ENCODE data around the gene SPAG5.

SPAG5 gene

DNA sequence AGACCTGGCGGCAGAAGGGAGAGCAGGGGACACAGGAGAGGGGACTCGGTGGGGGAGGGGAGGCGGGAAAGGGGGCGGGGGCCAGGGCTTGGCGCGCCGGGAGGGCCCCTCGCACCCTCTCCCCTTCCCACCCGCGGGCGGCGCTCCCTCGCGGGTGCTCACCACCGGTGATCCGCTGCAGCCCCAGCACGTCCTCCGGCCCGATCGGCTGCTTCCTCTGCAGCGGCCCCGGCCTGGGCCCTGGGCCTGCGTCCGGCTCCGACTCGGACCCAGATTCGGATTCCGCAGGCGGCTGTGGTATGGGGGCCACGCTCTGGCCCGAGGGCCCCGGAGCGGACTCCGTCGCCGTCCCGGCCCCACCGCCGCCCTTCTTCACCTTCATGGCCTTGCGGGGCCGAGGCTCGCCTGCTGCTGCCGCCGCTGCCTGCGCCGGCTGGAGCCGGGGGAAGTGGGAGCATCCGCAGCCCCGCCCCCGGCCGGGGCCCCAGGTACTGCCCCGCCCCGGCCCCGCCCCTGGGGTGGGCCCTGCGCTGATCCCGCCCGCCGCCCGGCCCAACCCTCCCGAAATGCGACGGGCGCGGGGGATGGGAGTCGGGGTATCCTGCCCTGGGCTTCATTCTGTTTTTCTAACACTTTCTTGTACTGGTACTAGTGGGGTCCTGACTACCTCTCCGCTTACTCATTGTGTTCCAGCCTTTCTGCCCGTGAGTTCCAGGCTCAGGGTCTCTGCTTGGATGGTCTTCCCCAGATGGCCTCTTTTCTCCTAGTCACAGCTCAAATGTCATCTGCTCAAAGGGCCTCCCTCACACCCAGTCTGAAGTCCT lies 46.4 kb downstream of the SPAG5 start, which contains the start of gene UNC119:
Gene UNC119, minus strand, starts transcription at position 449 of the 824 bp plus-strand sequence. Its CDS starts 67 bp downstream, at position 382.
- 1% methylated on average over 32 of the region's 67 CpGs for WGBS (ENCODE audit: insufficient coverage)
- peaks cover 6 to 40% (median 37%) of the 10 kb centered on the region in 4 experiments for H3K36me3 ChIP-seq (ENCODE audit: control insufficient read depth in 4 of 4, insufficient read depth in 4 of 4, low read length in 3 of 4)
- no peak within 1 kb of the TSS for H3K27ac ChIP-seq (ENCODE audit: insufficient read depth in 1 of 2, low read depth in 1 of 2, low read length in 2 of 2, poor library complexity in 1 of 2, severe bottlenecking in 2 of 2)
- H3K4me1 ChIP-seq (ENCODE audit: control extremely low read depth in 1 of 4, control insufficient read depth in 4 of 4, insufficient read depth in 4 of 4, low read length in 3 of 4), result peaks cover 2 to 34% (median 23%) of the 10 kb centered on the region in 4 experiments
- peak within 1 kb of the TSS; percentile 38 to 77 (median 71) for H3K4me3 ChIP-seq (ENCODE audit: control insufficient read depth in 1 of 7, extremely low read depth in 1 of 7, insufficient read depth in 4 of 7, low read depth in 2 of 7, low read length in 6 of 7)
- POLR2A ChIA-PET, result no interaction called here
- CTCF ChIA-PET, result interaction anchor here (0.8 to 1.6 kb wide), 4 partner anchors 18 to 67 kb away, joined by 3 to 5 read pairs (median 4); no protein-coding TSS in a partner anchor
- no peaks in the 10 kb centered on the region for H3K27me3 ChIP-seq (replicated peaks in 2 of 5; ENCODE audit: control insufficient read depth in 4 of 5, insufficient read depth in 5 of 5, low read length in 4 of 5)
- peak; percentile 59 to 67 (median 66) for DNase-seq
- H3K9me3 ChIP-seq (ENCODE audit: control extremely low read depth in 1 of 5, control insufficient read depth in 4 of 5, insufficient read depth in 2 of 5, low read depth in 1 of 5, low read length in 4 of 5), result no peaks in the 10 kb centered on the region

- Histone ChIP-seq H3K4me1 (ENCODE audit: control extremely low read depth in 1 of 4, control insufficient read depth in 4 of 4, insufficient read depth in 4 of 4, low read length in 3 of 4) (peaks cover 2 to 34% (median 26%) of the 10 kb centered on the region in 4 experiments), H3K27ac (ENCODE audit: insufficient read depth in 1 of 2, low read depth in 1 of 2, low read length in 2 of 2, poor library complexity in 1 of 2, severe bottlenecking in 2 of 2) (no peak overlapping the region), H3K36me3 (ENCODE audit: control insufficient read depth in 4 of 4, insufficient read depth in 4 of 4, low read length in 3 of 4) (peaks cover under 1 to 40% (median 30%) of the 10 kb centered on the region in 4 experiments), H3K9me3 (ENCODE audit: control extremely low read depth in 1 of 5, control insufficient read depth in 4 of 5, insufficient read depth in 2 of 5, low read depth in 1 of 5, low read length in 4 of 5) (no peaks in the 10 kb centered on the region), H3K27me3 (replicated peaks in 2 of 5; ENCODE audit: control insufficient read depth in 4 of 5, insufficient read depth in 5 of 5, low read length in 4 of 5) (no peaks in the 10 kb centered on the region), H3K4me3 (ENCODE audit: control insufficient read depth in 1 of 7, extremely low read depth in 1 of 7, insufficient read depth in 4 of 7, low read depth in 2 of 7, low read length in 6 of 7) (peak overlapping the region in 6 of 7 experiments; percentile 23 to 77 (median 72))
- POLR2A ChIA-PET, result no interaction called here
- DNase-seq, result no peak
- WGBS (ENCODE audit: insufficient coverage), result 88% methylated on average over 1 of the region's 10 CpGs
- CTCF ChIA-PET, result interaction anchor here (1.1 to 1.7 kb wide), 4 partner anchors 11 to 61 kb away, joined by 3 to 8 read pairs (median 4); no protein-coding TSS in a partner anchor
Observed at GRCh38 chr17:28551421-28552175, 47.2 kb downstream of the SPAG5 start.

- Histone ChIP-seq H3K4me1 (ENCODE audit: control extremely low read depth in 1 of 4, control insufficient read depth in 4 of 4, insufficient read depth in 4 of 4, low read length in 3 of 4) (peaks cover 2 to 34% (median 26%) of the 10 kb centered on the region in 4 experiments), H3K36me3 (ENCODE audit: control insufficient read depth in 4 of 4, insufficient read depth in 4 of 4, low read length in 3 of 4) (peaks cover 0 to 36% (median 23%) of the 10 kb centered on the region in 4 experiments), H3K27me3 (replicated peaks in 2 of 5; ENCODE audit: control insufficient read depth in 4 of 5, insufficient read depth in 5 of 5, low read length in 4 of 5) (no peaks in the 10 kb centered on the region), H3K27ac (ENCODE audit: insufficient read depth in 1 of 2, low read depth in 1 of 2, low read length in 2 of 2, poor library complexity in 1 of 2, severe bottlenecking in 2 of 2) (no peak overlapping the region), H3K4me3 (ENCODE audit: control insufficient read depth in 1 of 7, extremely low read depth in 1 of 7, insufficient read depth in 4 of 7, low read depth in 2 of 7, low read length in 6 of 7) (no peak overlapping the region), H3K9me3 (ENCODE audit: control extremely low read depth in 1 of 5, control insufficient read depth in 4 of 5, insufficient read depth in 2 of 5, low read depth in 1 of 5, low read length in 4 of 5) (no peaks in the 10 kb centered on the region)
- POLR2A ChIA-PET, result no interaction called here
- DNase-seq, result no peak
- CTCF ChIA-PET, result interaction anchor here (1.0 to 1.7 kb wide), 5 partner anchors 10 to 62 kb away, joined by 3 to 8 read pairs (median 4); no protein-coding TSS in a partner anchor
- WGBS (ENCODE audit: insufficient coverage), result no CpG with 5 or more reads among the region's 1 CpG
Observed at GRCh38 chr17:28550858-28551257, 48.0 kb downstream of the SPAG5 start.

- Histone ChIP-seq H3K4me3 (ENCODE audit: control insufficient read depth in 1 of 7, extremely low read depth in 1 of 7, insufficient read depth in 4 of 7, low read depth in 2 of 7, low read length in 6 of 7) (no peak overlapping the region), H3K4me1 (ENCODE audit: control extremely low read depth in 1 of 4, control insufficient read depth in 4 of 4, insufficient read depth in 4 of 4, low read length in 3 of 4) (peaks cover 2 to 34% (median 26%) of the 10 kb centered on the region in 4 experiments)
- DNase-seq, result peak in 2 of 3 donors; percentile 57 to 59
Observed at GRCh38 chr17:28549236-28550132, 49.3 kb downstream of the SPAG5 start.

GRCh38 chr17:28548417-28549130 lies 50.3 kb downstream of the SPAG5 start:
- Histone ChIP-seq H3K27me3 (replicated peaks in 2 of 5; ENCODE audit: control insufficient read depth in 4 of 5, insufficient read depth in 5 of 5, low read length in 4 of 5) (no peaks in the 10 kb centered on the region), H3K9me3 (ENCODE audit: control extremely low read depth in 1 of 5, control insufficient read depth in 4 of 5, insufficient read depth in 2 of 5, low read depth in 1 of 5, low read length in 4 of 5) (no peaks in the 10 kb centered on the region), H3K4me3 (ENCODE audit: control insufficient read depth in 1 of 7, extremely low read depth in 1 of 7, insufficient read depth in 4 of 7, low read depth in 2 of 7, low read length in 6 of 7) (no peak overlapping the region), H3K36me3 (ENCODE audit: control insufficient read depth in 4 of 4, insufficient read depth in 4 of 4, low read length in 3 of 4) (peaks cover 0 to 16% (median 5%) of the 10 kb centered on the region in 4 experiments), H3K27ac (ENCODE audit: insufficient read depth in 1 of 2, low read depth in 1 of 2, low read length in 2 of 2, poor library complexity in 1 of 2, severe bottlenecking in 2 of 2) (no peak overlapping the region), H3K4me1 (ENCODE audit: control extremely low read depth in 1 of 4, control insufficient read depth in 4 of 4, insufficient read depth in 4 of 4, low read length in 3 of 4) (peaks cover 2 to 34% (median 26%) of the 10 kb centered on the region in 4 experiments)
- POLR2A ChIA-PET, result no interaction called here
- CTCF ChIA-PET, result interaction anchor here (0.7 to 4.4 kb wide), 13 partner anchors 7 to 82 kb away, joined by 3 to 32 read pairs (median 4); partner anchors contain the start of gene PIGS
- DNase-seq, result no peak
- 98% methylated on average over 5 of the region's 6 CpGs for WGBS (ENCODE audit: insufficient coverage)

More at GRCh38 chr17:28549236-28550132, 49.3 kb downstream of the SPAG5 start:
- no peaks in the 10 kb centered on the region for H3K9me3 ChIP-seq (ENCODE audit: control extremely low read depth in 1 of 5, control insufficient read depth in 4 of 5, insufficient read depth in 2 of 5, low read depth in 1 of 5, low read length in 4 of 5)
- 58% methylated on average over 2 of the region's 3 CpGs for WGBS (ENCODE audit: insufficient coverage)
- H3K27ac ChIP-seq (ENCODE audit: insufficient read depth in 1 of 2, low read depth in 1 of 2, low read length in 2 of 2, poor library complexity in 1 of 2, severe bottlenecking in 2 of 2), result no peak overlapping the region
- POLR2A ChIA-PET, result no interaction called here
- CTCF ChIA-PET, result interaction anchor here (0.7 to 4.4 kb wide), 10 partner anchors 8 to 83 kb away, joined by 3 to 32 read pairs (median 4); partner anchors contain the start of gene PIGS
- H3K27me3 ChIP-seq (replicated peaks in 2 of 5; ENCODE audit: control insufficient read depth in 4 of 5, insufficient read depth in 5 of 5, low read length in 4 of 5), result no peaks in the 10 kb centered on the region
- peaks cover 0 to 26% (median 13%) of the 10 kb centered on the region in 4 experiments for H3K36me3 ChIP-seq (ENCODE audit: control insufficient read depth in 4 of 4, insufficient read depth in 4 of 4, low read length in 3 of 4)

Data from common myeloid progenitor, CD34-positive (primary cell).